GM20000 (cell line): ENCODE measurements around the gene GUCY1B1.
"Not testable (repeated sequence)": the region's sequence is repeated elsewhere in the genome, so short reads cannot be mapped to it uniquely, and the experiment has no call there.

Experiments used
- DNase-seq: peaks from one replicate; pipeline ENCODE4 v3.0.0; 2012; ENCODE audit warnings: low spot score
- CTCF ChIP-seq: IDR thresholded peaks from 2 replicates; pipeline ENCODE4 v1.5.1; 2012; ENCODE audit warnings: mild to moderate bottlenecking, control low read depth; ENCODE audit errors: extremely low read depth, missing control alignments

The GUCY1B1 gene

GRCh38 chr4:155784637-155785036 lies 25.8 kb downstream of the GUCY1B1 start:
- no peak for TF ChIP-seq CTCF
- no peak for DNase-seq

- no peak for TF ChIP-seq CTCF
- DNase-seq: no peak
These were observed 27.0 kb downstream of the GUCY1B1 start for GRCh38 chr4:155785828-155786227.

GRCh38 chr4:155787113-155787710 lies 28.4 kb downstream of the GUCY1B1 start:
- peak; percentile 47 for DNase-seq

GRCh38 chr4:155789391-155789790 lies 30.6 kb downstream of the GUCY1B1 start:
- DNase-seq: no peak
- TF ChIP-seq CTCF: no peak

More at GRCh38 chr4:155787113-155787710, 28.4 kb downstream of the GUCY1B1 start:
- peak; percentile 44 for TF ChIP-seq CTCF

GRCh38 chr4:155789982-155790381 lies 31.2 kb downstream of the GUCY1B1 start:
- no peak for DNase-seq
- no peak for TF ChIP-seq CTCF

GRCh38 chr4:155794589-155795236 lies 35.9 kb downstream of the GUCY1B1 start:
- DNase-seq: no peak
- TF ChIP-seq CTCF: no peak

GRCh38 chr4:155795991-155796390 lies 37.2 kb downstream of the GUCY1B1 start:
- no peak for TF ChIP-seq CTCF
- no peak for DNase-seq

- not testable (repeated sequence) for DNase-seq
These were observed 38.8 kb downstream of the GUCY1B1 start for GRCh38 chr4:155797581-155797980.
